ENCODE results near the gene CFAP90. TPM values are rescaled to one million over a fixed set of nuclear protein-coding genes. Genes with fewer than 3 reads are reported as not detected.
A peak's percentile ranks its signal among the peaks of the same experiment; 100 is the strongest.

The CFAP90 gene
- total RNA-seq, 4 donors from 2014 or later: not detected

GRCh38 chr5:7803937-7804336 lies 47.0 kb downstream of the CFAP90 start:
- H3K9me3 ChIP-seq: no peaks in the 10 kb centered on the region
- no peaks in the 10 kb centered on the region for H3K4me1 ChIP-seq
- H3K4me3 ChIP-seq: no peak overlapping the region
- TF ChIP-seq EP300 (IDR thresholded peaks at IDR 0.05) (no peak), CTCF (IDR thresholded peaks at IDR 0.05) (no peak), POLR2A (IDR thresholded peaks at IDR 0.05) (no peak)
- DNase-seq (ENCODE audit: low spot score in 2 of 2): no peak
- H3K36me3 ChIP-seq: no peaks in the 10 kb centered on the region
- WGBS, 2 donors: 81 to 88% methylated on average over 2 of the region's 2 CpGs
- no peaks in the 10 kb centered on the region for H3K27me3 ChIP-seq
- H3K27ac ChIP-seq: no peak overlapping the region

- H3K4me3 ChIP-seq: no peak overlapping the region
- H3K9me3 ChIP-seq: no peaks in the 10 kb centered on the region
- H3K27ac ChIP-seq: no peak overlapping the region
- H3K36me3 ChIP-seq: no peaks in the 10 kb centered on the region
- WGBS, 2 donors: 80 to 83% methylated on average over 6 of the region's 6 CpGs
- no peaks in the 10 kb centered on the region for H3K27me3 ChIP-seq
- H3K4me1 ChIP-seq: no peaks in the 10 kb centered on the region
- TF ChIP-seq POLR2A (IDR thresholded peaks at IDR 0.05) (no peak), CTCF (IDR thresholded peaks at IDR 0.05) (no peak), EP300 (IDR thresholded peaks at IDR 0.05) (peak in 1 of 2 donors; percentile 50)
- no peak for DNase-seq (ENCODE audit: low spot score in 2 of 2)
Measured at GRCh38 chr5:7802855-7803254, 48.1 kb downstream of the CFAP90 start.

GRCh38 chr5:7801891-7802614 lies 48.9 kb downstream of the CFAP90 start:
- no peaks in the 10 kb centered on the region for H3K36me3 ChIP-seq
- H3K9me3 ChIP-seq: no peaks in the 10 kb centered on the region
- H3K27me3 ChIP-seq: no peaks in the 10 kb centered on the region
- no peaks in the 10 kb centered on the region for H3K4me1 ChIP-seq
- no peak for DNase-seq (ENCODE audit: low spot score in 2 of 2)
- H3K4me3 ChIP-seq: no peak overlapping the region
- TF ChIP-seq EP300 (IDR thresholded peaks at IDR 0.05) (no peak), CTCF (IDR thresholded peaks at IDR 0.05) (no peak), POLR2A (IDR thresholded peaks at IDR 0.05) (no peak)
- 79 to 90% methylated on average over 14 of the region's 14 CpGs for WGBS, 2 donors
- no peak overlapping the region for H3K27ac ChIP-seq

- Histone ChIP-seq H3K27ac (no peak overlapping the region), H3K36me3 (no peaks in the 10 kb centered on the region), H3K9me3 (no peaks in the 10 kb centered on the region), H3K27me3 (no peaks in the 10 kb centered on the region), H3K4me3 (no peak overlapping the region), H3K4me1 (peaks cover 0 to 18% (median 0%) of the 10 kb centered on the region in 4 donors)
- TF ChIP-seq EP300 (IDR thresholded peaks at IDR 0.05): no peak
- TF ChIP-seq CTCF (IDR thresholded peaks at IDR 0.05): no peak
- no peak for TF ChIP-seq POLR2A (IDR thresholded peaks at IDR 0.05)
- no peak for DNase-seq (ENCODE audit: low spot score in 2 of 2)
- WGBS, 2 donors: 54 to 56% methylated on average over 3 of the region's 3 CpGs
Measured at GRCh38 chr5:7795306-7795705, 55.6 kb downstream of the CFAP90 start.

- Histone ChIP-seq H3K27ac (no peak overlapping the region), H3K4me3 (no peak overlapping the region), H3K27me3 (no peaks in the 10 kb centered on the region), H3K36me3 (no peaks in the 10 kb centered on the region), H3K9me3 (no peaks in the 10 kb centered on the region), H3K4me1 (peaks cover 0 to 18% (median 0%) of the 10 kb centered on the region in 4 donors)
- WGBS, 2 donors: 57 to 70% methylated on average over 1 of the region's 1 CpG
- TF ChIP-seq EP300 (IDR thresholded peaks at IDR 0.05) (no peak), POLR2A (IDR thresholded peaks at IDR 0.05) (no peak), CTCF (IDR thresholded peaks at IDR 0.05) (no peak)
- no peak for DNase-seq (ENCODE audit: low spot score in 2 of 2)
Measured at GRCh38 chr5:7794823-7795222, 56.1 kb downstream of the CFAP90 start.

All from tibial nerve (tissue), 4 donors.